Activated T-cell treated with anti-CD3 and anti-CD28 coated beads, Interleukin-2, amount 50 U/mL, for 4 hours (primary cell): Measurements from ENCODE around the gene KDM1A. TPM values are rescaled to one million over a fixed set of nuclear protein-coding genes. Genes with fewer than 3 reads are reported as not detected.

ENCODE experiments used
- ATAC-seq, 2 donors: fragments of 200-7000 bp; cut with Tn5 transposase; one replicate each; pipeline ENCODE4 v1.10.0; 2021
- DNase-seq: peaks from one replicate; pipeline ENCODE4 v3.0.0-alpha.2; 2020
- H3K27me3 Mint-ChIP-seq: one replicate; pipeline ENCODE4 v1.8.0; 2021; ENCODE audit warnings: low read depth, mixed read lengths
- H3K36me3 Mint-ChIP-seq: one replicate; pipeline ENCODE4 v1.8.0; 2022; ENCODE audit warnings: mixed read lengths; ENCODE audit not compliant: insufficient read depth
- H3K4me1 Mint-ChIP-seq: one replicate; pipeline ENCODE4 v1.8.0; 2021; ENCODE audit warnings: low read depth, mixed read lengths
- H3K4me3 Mint-ChIP-seq: one replicate; pipeline ENCODE4 v1.8.0; 2021; ENCODE audit warnings: mild to moderate bottlenecking, moderate library complexity, mixed read lengths
- H3K9me3 Mint-ChIP-seq: one replicate; pipeline ENCODE4 v1.8.0; 2021; ENCODE audit warnings: mixed read lengths
- total RNA-seq, 3 donors: library from RNA; stranded (reverse); gene quantifications; one replicate each; pipeline ENCODE4 v1.2.1, GENCODE V29; 2021

Gene KDM1A
- total RNA-seq, 3 donors from 2014 or later, result 69.6 to 90.9 (median 81.2) TPM

GRCh38 chr1:23069675-23070074, 50.4 kb downstream of the KDM1A start:
- DNase-seq, result no peak
- peaks cover 51% of the 10 kb centered on the region for H3K36me3 Mint-ChIP-seq
- no peaks in the 10 kb centered on the region for H3K27me3 Mint-ChIP-seq
- no peaks in the 10 kb centered on the region for H3K9me3 Mint-ChIP-seq
- peaks cover 3% of the 10 kb centered on the region for H3K4me1 Mint-ChIP-seq
- H3K4me3 Mint-ChIP-seq, result no peak overlapping the region
- no peak for ATAC-seq

DNA sequence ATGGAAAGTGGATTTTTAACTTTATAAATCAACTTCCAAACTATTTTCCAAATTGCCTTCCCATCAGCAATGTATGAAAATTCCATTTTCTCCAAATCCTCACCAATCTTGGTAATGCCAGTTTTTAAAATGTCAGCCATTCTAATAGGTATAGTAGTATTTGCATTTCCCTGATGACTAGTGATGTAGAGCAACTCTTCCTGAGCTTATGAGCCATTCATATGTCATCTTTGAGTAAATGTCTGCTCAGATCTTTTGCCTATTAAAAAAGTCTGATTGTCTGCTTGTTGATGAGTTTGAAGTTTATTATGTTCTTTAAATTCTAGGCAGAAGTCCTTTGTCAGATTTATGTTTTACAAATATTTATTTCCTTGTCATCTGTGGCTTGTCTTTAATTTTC, 54.7 kb downstream of the KDM1A start:
- Mint-ChIP-seq H3K27me3 (no peaks in the 10 kb centered on the region), H3K36me3 (peaks cover 40% of the 10 kb centered on the region), H3K9me3 (no peaks in the 10 kb centered on the region), H3K4me1 (no peaks in the 10 kb centered on the region), H3K4me3 (no peak overlapping the region)
- DNase-seq (no peak), ATAC-seq (no peak)

DNA sequence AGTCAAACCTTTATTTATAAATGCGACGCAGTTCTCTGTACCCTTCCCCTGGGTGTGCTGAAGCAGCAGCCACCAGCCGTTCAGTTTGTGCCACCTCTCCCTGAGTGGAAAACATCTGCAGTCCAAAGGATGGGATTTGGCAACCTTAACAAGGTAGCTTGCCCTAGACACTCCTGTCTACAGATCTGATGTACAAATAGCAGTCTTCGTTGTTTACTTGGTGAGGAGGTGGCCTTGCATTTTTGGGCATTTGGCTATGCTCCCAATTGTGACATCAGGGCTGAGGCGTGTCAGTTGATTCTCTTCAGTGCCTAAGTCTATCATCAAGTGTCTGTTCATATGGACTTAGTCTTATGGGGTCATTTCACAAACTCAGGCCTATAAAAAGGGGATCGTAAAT, 59.8 kb downstream of the KDM1A start:
- no peaks in the 10 kb centered on the region for H3K4me1 Mint-ChIP-seq
- H3K4me3 Mint-ChIP-seq, result no peak overlapping the region
- H3K27me3 Mint-ChIP-seq, result no peaks in the 10 kb centered on the region
- DNase-seq (no peak), ATAC-seq (no peak)
- H3K9me3 Mint-ChIP-seq, result no peaks in the 10 kb centered on the region
- peaks cover 48% of the 10 kb centered on the region for H3K36me3 Mint-ChIP-seq

- H3K4me1 Mint-ChIP-seq, result no peaks in the 10 kb centered on the region
- ATAC-seq (no peak), DNase-seq (no peak)
- H3K9me3 Mint-ChIP-seq, result no peaks in the 10 kb centered on the region
- H3K36me3 Mint-ChIP-seq, result peaks cover 53% of the 10 kb centered on the region
- no peak overlapping the region for H3K4me3 Mint-ChIP-seq
- H3K27me3 Mint-ChIP-seq, result no peaks in the 10 kb centered on the region
Measured at GRCh38 chr1:23080885-23081284, 61.6 kb downstream of the KDM1A start.

GRCh38 chr1:23081376-23081775, 62.1 kb downstream of the KDM1A start:
- Mint-ChIP-seq H3K4me1 (no peaks in the 10 kb centered on the region), H3K36me3 (peaks cover 57% of the 10 kb centered on the region), H3K27me3 (no peaks in the 10 kb centered on the region), H3K4me3 (no peak overlapping the region), H3K9me3 (no peaks in the 10 kb centered on the region)
- DNase-seq, result no peak
- ATAC-seq, result no peak

DNA sequence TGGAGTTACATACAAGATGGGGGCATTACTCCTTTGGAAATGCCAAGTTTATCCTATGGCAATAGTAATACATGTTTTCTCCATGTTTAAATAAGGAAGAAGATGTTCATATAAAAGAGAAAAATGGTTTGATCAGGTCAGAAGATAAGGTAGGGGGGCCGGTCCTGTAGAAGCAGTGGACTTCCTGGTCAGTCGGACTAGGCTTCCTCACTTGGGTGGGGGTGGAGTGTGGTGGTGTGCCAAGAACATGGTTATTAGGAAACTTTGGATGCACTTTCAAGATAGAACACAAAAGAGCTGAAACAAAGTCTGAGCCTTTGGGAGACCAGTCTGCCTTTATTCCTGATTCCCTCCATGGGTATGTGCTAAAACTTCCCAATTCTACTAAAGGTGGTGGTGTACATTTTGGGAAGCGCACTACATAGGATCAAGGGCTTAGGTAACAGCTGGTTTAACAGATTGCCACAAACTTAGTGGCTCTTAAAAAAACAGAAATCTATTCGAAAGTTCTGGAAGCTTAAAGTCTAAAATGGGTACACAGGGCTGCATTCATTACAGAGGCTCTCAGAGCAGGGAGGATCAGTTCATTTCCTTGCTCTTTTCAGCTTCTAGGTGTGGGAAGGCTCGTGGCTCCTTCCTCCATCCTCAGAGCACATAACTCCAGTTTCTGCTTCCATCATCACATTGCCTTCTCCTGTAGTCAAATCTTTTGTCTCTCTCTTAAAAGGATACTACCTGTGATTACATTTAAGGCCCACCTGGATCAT, 64.6 kb downstream of the KDM1A start:
- DNase-seq (no peak), ATAC-seq (no peak)
- Mint-ChIP-seq H3K9me3 (no peaks in the 10 kb centered on the region), H3K36me3 (peaks cover 46% of the 10 kb centered on the region), H3K27me3 (no peaks in the 10 kb centered on the region), H3K4me1 (no peaks in the 10 kb centered on the region), H3K4me3 (no peak overlapping the region)

- H3K9me3 Mint-ChIP-seq, result no peaks in the 10 kb centered on the region
- ATAC-seq (no peak), DNase-seq (no peak)
- peaks cover 39% of the 10 kb centered on the region for H3K36me3 Mint-ChIP-seq
- H3K4me3 Mint-ChIP-seq, result no peak overlapping the region
- H3K4me1 Mint-ChIP-seq, result no peaks in the 10 kb centered on the region
- H3K27me3 Mint-ChIP-seq, result no peaks in the 10 kb centered on the region
Measured at GRCh38 chr1:23084880-23085279, 65.6 kb downstream of the KDM1A start.

DNA sequence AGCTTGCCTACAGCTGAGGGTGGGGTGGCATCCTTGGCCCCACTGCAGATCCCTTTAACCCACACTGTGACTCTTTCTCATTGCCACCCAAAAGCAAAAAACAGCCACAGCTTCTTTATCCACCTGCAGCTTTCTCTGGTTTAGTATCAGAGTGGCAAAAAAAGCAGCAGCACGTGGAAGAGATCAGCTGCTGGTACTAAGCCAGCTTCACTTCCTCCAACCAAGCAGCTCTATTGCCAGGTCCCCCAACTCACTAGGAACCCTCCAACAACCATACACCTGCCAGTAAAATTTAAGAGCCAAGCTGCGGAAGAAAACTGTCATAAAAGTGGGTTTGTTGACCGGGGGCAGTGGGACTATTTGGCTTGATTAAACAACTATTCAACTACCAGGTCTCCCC, 66.4 kb downstream of the KDM1A start:
- H3K27me3 Mint-ChIP-seq, result no peaks in the 10 kb centered on the region
- no peak overlapping the region for H3K4me3 Mint-ChIP-seq
- H3K4me1 Mint-ChIP-seq, result no peaks in the 10 kb centered on the region
- ATAC-seq (no peak), DNase-seq (no peak)
- peaks cover 34% of the 10 kb centered on the region for H3K36me3 Mint-ChIP-seq
- H3K9me3 Mint-ChIP-seq, result no peaks in the 10 kb centered on the region

DNA sequence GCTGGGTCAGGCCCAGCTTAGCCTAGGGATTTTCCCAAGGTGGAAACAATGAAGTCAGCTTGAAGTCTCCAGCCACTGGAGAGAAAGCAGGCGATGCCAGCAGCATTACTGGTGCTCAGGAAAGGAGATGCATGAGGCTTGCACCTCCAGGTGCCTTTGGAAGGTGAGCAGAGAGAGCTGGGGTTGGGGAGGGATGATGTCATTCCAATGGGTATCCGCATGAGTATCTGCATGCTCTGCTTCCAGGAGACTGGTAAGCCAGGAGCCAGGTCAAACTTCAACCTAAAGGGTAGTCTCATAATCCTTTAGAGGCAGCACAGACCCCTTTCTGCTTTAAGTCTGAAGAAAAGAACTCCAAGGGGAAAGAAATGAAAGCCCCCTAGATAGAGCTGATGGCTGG, 68.8 kb downstream of the KDM1A start:
- peaks cover 22% of the 10 kb centered on the region for H3K36me3 Mint-ChIP-seq
- no peaks in the 10 kb centered on the region for H3K9me3 Mint-ChIP-seq
- ATAC-seq, result no peak
- no peaks in the 10 kb centered on the region for H3K4me1 Mint-ChIP-seq
- H3K4me3 Mint-ChIP-seq, result no peak overlapping the region
- no peaks in the 10 kb centered on the region for H3K27me3 Mint-ChIP-seq
- DNase-seq, result no peak

GRCh38 chr1:23090056-23090455, 70.8 kb downstream of the KDM1A start:
- H3K4me3 Mint-ChIP-seq, result no peak overlapping the region
- no peaks in the 10 kb centered on the region for H3K27me3 Mint-ChIP-seq
- peaks cover 27% of the 10 kb centered on the region for H3K36me3 Mint-ChIP-seq
- no peak for ATAC-seq
- no peaks in the 10 kb centered on the region for H3K4me1 Mint-ChIP-seq
- DNase-seq, result no peak
- H3K9me3 Mint-ChIP-seq, result no peaks in the 10 kb centered on the region

GRCh38 chr1:23091545-23091944, 72.3 kb downstream of the KDM1A start:
- no peaks in the 10 kb centered on the region for H3K4me1 Mint-ChIP-seq
- H3K27me3 Mint-ChIP-seq, result no peaks in the 10 kb centered on the region
- DNase-seq (no peak), ATAC-seq (no peak)
- peaks cover 23% of the 10 kb centered on the region for H3K36me3 Mint-ChIP-seq
- no peak overlapping the region for H3K4me3 Mint-ChIP-seq
- no peaks in the 10 kb centered on the region for H3K9me3 Mint-ChIP-seq

DNA sequence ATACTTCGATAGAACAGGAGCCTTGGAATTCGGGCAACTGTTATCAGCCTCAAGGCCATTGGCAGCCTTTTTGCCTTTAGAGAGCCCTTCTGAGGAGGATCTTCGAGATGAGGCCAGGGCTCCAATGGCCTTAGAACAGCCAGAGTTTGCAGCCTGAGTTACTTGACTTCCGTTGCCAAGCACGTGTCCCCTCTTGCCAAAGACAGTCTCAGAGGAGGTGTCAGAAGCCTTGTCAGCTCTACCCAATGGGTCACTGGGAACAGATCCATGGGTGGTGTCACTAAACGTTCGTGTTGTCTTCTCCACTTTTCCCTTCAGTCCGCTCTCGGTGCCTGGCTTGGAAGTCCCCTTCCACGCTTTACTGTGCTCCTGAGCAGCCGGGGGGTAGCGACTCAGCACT, 73.2 kb downstream of the KDM1A start:
- Mint-ChIP-seq H3K9me3 (no peaks in the 10 kb centered on the region), H3K4me1 (no peaks in the 10 kb centered on the region), H3K4me3 (no peak overlapping the region), H3K36me3 (peaks cover 22% of the 10 kb centered on the region), H3K27me3 (no peaks in the 10 kb centered on the region)
- DNase-seq (no peak), ATAC-seq (no peak)

- no peak overlapping the region for H3K4me3 Mint-ChIP-seq
- H3K4me1 Mint-ChIP-seq, result peaks cover 38% of the 10 kb centered on the region
- no peak for DNase-seq
- ATAC-seq, result no peak
- H3K27me3 Mint-ChIP-seq, result no peaks in the 10 kb centered on the region
- H3K36me3 Mint-ChIP-seq, result peaks cover 18% of the 10 kb centered on the region
- H3K9me3 Mint-ChIP-seq, result no peaks in the 10 kb centered on the region
Measured at GRCh38 chr1:23097316-23097715, 78.0 kb downstream of the KDM1A start.

DNA sequence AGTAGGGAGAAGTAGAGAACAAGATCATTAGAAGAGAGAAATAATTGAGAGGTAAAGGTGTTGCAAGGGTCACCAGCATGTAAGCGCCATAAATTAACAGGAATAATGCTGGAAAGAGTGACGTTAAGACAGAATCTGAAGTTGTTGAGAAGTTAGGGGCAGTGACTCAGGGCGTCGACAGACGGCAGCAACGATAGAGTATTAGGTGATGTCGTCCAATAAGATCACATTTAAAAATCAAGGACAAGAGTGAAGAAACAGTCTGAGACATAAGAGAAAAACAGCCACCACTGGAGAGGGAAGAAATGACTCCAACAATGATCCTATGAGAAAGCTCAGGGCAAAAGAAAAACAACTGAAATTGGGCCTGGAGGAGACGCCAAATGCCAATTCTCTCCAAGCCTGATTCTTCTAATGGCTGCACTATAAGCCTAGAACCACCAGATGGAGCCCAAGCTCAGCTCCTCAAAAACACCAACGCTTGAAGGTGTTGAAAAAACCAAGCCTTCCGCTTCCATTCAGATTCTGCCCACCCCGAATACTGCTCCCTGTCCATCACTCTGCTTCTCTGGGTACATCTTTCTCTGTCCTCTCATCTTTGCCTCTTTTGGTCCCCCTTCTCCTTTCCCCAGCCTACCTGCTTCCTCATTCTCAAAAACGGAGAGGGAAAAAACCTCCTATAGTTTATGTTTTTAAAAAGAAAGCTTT, 79.3 kb downstream of the KDM1A start:
- DNase-seq (peak; percentile 55), ATAC-seq (peak; percentile 38 to 49)
- Mint-ChIP-seq H3K4me1 (peaks cover 48% of the 10 kb centered on the region), H3K4me3 (no peak overlapping the region), H3K9me3 (no peaks in the 10 kb centered on the region), H3K36me3 (peaks cover 12% of the 10 kb centered on the region), H3K27me3 (no peaks in the 10 kb centered on the region)

- ATAC-seq, result no peak
- Mint-ChIP-seq H3K27me3 (no peaks in the 10 kb centered on the region), H3K4me3 (no peak overlapping the region), H3K36me3 (peaks cover 7% of the 10 kb centered on the region), H3K4me1 (peaks cover 48% of the 10 kb centered on the region), H3K9me3 (no peaks in the 10 kb centered on the region)
- DNase-seq, result no peak
Measured at GRCh38 chr1:23099171-23099536, 79.9 kb downstream of the KDM1A start.
